Measurements from ENCODE around the gene PQBP1. TPM values are rescaled to one million over a fixed set of nuclear protein-coding genes. Genes with fewer than 3 reads are reported as not detected.
A peak's percentile ranks its signal among the peaks of the same experiment; 100 is the strongest.

The PQBP1 gene
- total RNA-seq, 1 donor from 2014 or later = 57.9 TPM

GRCh38 chrX:48901069-48901468 lies 3.3 kb downstream of the PQBP1 start:
- DNase-seq (ENCODE audit: extremely low read depth, low read depth, low spot score) = no peak

DNA sequence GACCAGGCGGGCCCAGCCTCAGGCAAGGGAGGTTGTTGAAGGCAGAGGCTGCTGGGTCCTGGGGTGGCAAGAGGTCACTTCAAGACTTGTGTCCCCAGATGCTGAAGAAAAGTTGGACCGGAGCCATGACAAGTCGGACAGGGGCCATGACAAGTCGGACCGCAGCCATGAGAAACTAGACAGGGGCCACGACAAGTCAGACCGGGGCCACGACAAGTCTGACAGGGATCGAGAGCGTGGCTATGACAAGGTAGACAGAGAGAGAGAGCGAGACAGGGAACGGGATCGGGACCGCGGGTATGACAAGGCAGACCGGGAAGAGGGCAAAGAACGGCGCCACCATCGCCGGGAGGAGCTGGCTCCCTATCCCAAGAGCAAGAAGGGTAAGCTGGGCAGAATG lies 4.4 kb downstream of the PQBP1 start:
- DNase-seq (ENCODE audit: extremely low read depth, low read depth, low spot score) = no peak

DNA sequence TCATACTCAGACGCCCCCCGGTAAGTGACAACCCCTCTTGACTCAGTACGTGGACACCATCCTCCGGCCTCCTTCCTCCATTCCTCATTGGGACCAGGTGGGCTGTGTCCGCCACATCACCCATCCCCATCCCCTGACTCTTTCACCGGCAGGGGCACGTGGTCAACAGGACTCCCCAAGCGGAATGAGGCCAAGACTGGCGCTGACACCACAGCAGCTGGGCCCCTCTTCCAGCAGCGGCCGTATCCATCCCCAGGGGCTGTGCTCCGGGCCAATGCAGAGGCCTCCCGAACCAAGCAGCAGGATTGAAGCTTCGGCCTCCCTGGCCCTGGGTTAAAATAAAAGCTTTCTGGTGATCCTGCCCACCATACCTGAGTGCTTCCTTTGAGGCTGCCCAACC lies 5.0 kb downstream of the PQBP1 start:
- no peak for DNase-seq (ENCODE audit: extremely low read depth, low read depth, low spot score)

- DNase-seq (ENCODE audit: extremely low read depth, low read depth, low spot score) = no peak
These were observed 5.6 kb downstream of the PQBP1 start for GRCh38 chrX:48903290-48903689.

- DNase-seq (ENCODE audit: extremely low read depth, low read depth, low spot score) = no peak
These were observed 6.5 kb downstream of the PQBP1 start for GRCh38 chrX:48904180-48904579.

DNA sequence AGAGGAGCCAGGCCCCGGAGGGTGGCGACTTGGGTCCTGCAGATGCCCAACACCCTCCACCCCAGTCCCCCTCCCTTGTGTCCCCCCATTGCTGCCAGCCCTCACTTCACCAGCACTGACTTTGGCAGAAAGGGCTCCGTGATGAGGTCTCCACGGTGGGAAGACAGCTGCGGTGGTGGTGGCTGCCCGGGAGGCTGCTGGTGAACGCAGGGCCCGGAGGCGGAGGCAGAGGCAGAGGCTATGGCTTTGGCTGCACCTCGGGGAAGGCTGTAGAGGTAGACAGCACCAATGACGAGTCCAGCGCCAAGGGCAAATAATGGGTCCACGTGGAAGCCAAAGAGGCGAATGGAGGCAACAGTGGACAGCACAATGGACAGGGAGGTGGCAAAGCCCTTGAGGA lies 6.9 kb downstream of the PQBP1 start:
- DNase-seq (ENCODE audit: extremely low read depth, low read depth, low spot score) = no peak

DNA sequence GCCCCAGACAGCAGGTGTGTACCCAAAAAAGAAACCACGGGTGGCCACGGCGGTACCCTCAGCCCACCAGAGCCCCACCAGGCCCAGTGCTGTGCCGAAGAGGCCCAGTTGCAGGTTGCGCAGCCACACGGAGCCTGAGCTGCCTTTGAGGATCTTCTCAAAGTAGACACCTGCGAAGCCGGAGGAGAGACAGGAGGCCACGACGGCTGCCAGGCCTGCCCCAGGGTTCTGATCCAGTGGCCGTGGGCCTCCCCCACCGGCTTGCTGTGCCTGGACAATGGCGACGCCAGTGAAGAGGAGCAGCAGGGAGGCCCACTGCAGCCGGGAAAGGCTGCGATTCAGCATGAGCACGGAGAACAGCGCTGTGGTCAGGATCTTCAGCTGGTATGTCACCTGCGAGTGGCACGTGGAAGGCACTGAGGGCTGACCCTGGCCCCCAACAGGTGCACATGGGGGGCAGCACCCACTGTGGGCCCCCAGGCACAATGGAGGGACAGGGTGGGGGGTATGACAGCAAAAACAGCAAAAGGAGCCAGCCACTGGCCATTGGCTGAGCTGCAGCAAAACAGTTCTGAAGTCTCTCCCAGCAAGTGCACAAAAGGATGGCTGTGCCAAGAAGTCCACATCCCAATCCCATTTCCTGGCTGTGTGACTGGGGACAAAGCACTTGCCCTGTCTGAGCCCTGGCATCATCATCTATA lies 7.5 kb downstream of the PQBP1 start:
- no peak for DNase-seq (ENCODE audit: extremely low read depth, low read depth, low spot score)

DNA sequence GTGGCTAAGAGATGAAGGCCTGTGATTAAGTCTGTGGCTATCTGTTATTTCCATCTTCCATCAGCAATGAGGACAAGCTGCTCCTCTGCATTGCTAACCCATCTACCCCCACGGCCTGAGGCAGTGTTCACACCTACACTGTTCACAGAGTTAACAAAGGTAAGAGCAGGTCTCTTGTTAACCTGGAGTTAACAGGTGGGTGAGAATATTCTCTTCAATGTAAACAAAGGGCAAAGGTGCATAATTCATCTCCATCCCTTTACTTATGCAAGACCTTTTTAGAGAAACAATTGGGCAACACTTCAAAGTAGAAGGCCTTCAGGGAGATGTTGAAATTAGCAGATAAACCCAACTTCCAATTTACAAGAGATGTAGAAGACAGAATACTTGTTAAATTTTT lies 10.9 kb downstream of the PQBP1 start:
- DNase-seq (ENCODE audit: extremely low read depth, low read depth, low spot score) = no peak

DNA sequence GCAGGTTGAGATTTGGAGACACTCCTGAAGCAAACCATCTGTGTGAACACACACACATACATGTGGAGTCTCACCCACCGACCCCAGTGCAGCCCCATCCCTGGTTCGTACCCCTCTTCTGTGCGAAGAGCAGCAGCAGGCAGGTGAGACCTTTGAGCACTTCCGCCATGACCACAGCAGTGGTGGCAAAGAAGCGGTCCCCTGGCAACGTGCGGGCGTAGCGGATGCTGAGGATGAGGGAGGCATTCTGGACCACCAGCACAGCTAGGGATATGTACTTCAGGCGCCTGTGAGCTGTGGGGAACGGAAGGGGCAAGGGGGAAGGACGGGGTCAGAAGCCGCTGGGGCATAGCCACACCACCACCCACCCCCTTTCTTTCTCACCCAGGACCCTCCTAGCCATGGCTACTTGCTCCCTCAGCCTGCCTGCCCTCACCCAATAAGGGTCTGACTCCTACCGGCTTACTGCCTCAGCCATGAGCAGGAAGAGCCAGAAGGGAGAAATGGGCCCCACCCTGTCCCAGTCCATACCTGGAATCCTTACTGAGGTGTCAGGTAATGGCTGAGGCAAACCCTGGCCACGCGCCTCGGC lies 12.1 kb downstream of the PQBP1 start:
- DNase-seq (ENCODE audit: extremely low read depth, low read depth, low spot score) = no peak

DNA sequence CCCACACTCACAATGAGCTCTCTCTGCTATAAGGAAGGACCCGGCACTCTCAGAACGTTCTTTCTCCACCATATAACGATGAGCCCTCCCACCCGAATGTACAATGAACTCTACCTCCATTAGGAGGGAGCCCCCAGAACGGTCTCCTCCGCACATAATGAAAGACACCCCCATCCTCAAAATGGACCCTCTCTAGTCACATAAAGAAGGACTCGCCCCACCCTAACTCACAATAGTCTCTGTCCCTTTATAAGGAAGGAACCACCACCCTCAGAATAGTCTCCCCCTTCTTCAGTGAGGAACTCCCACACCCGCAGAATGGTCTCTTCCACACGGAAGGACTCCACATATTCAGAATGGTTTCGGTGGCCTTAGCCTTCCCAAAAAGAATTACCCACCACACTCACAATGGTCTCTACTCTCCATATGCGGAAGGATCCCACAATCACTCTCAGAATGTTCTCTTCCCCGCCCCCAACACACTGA lies 13.2 kb downstream of the PQBP1 start:
- no peak for DNase-seq (ENCODE audit: extremely low read depth, low read depth, low spot score)

GRCh38 chrX:48911412-48912182 lies 13.9 kb downstream of the PQBP1 start, which contains the start of gene SLC35A2:
SLC35A2 (minus strand) TSS chrX:48911646; CDS start chrX:48911636, 10 bp downstream.
- no peak for DNase-seq (ENCODE audit: extremely low read depth, low read depth, low spot score)

- DNase-seq (ENCODE audit: extremely low read depth, low read depth, low spot score) = no peak
These were observed 16.1 kb downstream of the PQBP1 start for GRCh38 chrX:48913605-48914366.

DNA sequence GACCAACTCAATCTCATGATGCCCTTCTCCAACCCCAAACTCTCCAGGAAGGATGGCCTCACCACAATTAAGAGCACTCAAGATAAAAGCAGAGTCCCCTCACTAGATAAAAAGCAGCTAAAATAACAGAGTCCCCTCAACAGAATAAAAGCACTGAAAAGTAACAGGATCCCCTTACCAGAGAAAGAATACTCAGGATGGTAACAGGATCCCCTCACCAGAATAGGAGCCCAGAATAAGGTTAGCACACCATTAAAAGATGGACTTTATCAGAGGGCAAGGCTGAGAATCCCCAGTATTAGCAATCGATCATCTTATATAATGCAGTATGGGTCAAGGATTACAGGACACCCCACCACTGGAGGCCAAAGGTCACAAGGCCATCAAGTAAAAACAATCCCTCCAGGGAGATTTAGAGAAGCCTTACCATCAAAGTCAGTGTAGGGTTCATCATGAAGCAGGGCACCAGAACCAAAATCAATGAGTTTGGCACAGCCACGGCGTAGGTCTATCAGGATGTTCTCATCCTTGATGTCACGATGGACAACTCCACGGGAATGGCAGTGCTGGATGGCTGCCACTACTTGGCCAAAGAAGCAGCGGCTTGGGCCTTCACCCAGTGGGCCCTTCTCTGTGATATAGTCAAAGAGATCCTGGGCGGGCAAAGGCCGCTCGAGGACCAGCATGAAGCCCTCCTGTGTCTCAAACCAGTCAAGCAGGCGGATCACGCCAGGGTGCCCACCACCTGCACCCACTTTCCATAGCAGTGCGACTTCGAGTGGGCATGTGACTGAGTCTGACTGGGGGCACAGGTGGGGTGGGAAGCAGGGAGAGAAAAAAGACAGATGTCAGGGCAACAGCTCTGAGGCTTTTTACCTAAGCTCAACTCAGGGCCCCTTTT lies 17.1 kb downstream of the PQBP1 start:
- DNase-seq (ENCODE audit: extremely low read depth, low read depth, low spot score) = no peak

- peak; percentile 58 for DNase-seq (ENCODE audit: extremely low read depth, low read depth, low spot score)
These were observed 19.6 kb downstream of the PQBP1 start for GRCh38 chrX:48917139-48918001.

DNA sequence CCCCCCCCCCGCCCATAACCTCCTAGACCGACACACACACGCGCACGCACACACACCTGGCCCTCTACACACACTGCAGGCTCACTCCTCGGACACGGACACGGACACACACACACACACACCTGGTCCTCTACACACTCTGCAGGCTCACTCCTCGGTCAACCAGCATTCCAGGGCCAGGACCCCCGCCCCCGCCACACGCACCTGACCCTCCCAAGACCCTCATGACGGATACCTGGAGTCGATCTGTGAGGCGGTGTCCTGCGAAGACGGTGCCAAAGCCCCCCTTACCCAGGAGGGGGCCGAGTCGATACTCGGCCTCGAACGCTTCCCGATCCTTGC lies 20.5 kb downstream of the PQBP1 start:
- DNase-seq (ENCODE audit: extremely low read depth, low read depth, low spot score) = no peak

- no peak for DNase-seq (ENCODE audit: extremely low read depth, low read depth, low spot score)
These were observed 21.1 kb downstream of the PQBP1 start, which contains the start of gene PIM2 for GRCh38 chrX:48918643-48919340. PIM2 (minus strand) TSS chrX:48919024; CDS start chrX:48918834, 190 bp downstream.

DNA sequence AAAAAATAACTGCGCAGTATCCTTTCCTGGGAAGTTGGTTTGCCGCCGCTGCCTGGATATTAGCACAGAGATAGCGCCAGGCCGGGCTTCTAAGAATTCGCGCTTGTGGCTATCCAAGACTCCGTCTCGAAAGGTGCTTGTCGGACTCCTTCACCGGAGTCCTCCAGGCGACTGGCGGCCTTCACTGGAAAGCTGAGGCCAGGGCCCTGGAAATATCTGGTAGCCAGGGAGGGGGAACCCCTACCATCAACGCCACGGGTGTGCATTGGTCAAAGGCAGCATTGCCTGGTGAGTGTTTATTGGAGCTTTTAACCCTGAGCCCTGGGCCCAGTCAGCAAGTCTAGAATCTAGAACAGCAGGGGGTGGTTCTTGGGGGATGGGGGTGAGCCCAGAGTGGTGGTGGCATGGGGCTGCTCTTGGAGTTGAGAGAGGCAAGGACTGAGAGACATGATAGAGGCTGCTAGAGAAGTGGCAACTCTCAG lies 21.7 kb downstream of the PQBP1 start:
- no peak for DNase-seq (ENCODE audit: extremely low read depth, low read depth, low spot score)
